Glomerular endothelial cell (primary cell): ENCODE data around the gene ASRGL1. TPM values are rescaled to one million over a fixed set of nuclear protein-coding genes. Genes with fewer than 3 reads are reported as not detected.

Experiments used
- DNase-seq: peaks from one replicate; pipeline ENCODE4 v3.0.0-alpha.2; 2011; ENCODE audit warnings: low read depth, low spot score; ENCODE audit errors: extremely low read depth
- total RNA-seq: library from RNA; depleted of rRNA; stranded (reverse); fragments of >200 nt; gene quantifications from 2 replicates; pipeline ENCODE4 v1.2.3, GENCODE V29; 2015

ASRGL1 gene
- total RNA-seq, 1 donor from 2014 or later = 41.4 TPM

DNA sequence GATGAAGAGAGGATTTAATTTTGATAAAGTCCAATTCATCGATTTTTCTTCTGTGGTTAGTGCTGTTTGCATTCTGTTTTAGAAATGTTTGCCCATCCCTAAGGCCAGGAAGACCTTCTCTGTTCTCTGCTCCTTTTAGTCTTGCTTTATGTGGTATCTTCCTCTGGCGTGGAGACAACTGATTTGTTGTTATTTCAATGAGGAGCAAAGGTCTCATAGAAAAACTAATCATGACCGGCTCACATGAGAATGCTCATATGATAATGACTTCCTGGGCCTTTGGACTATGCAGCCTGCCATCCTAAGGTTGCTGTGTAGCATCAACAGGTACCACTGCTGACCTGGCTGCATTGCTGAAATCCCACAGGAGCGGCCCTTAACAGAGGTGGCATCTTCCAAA, 101.4 kb downstream of the ASRGL1 start:
- DNase-seq = no peak

DNA sequence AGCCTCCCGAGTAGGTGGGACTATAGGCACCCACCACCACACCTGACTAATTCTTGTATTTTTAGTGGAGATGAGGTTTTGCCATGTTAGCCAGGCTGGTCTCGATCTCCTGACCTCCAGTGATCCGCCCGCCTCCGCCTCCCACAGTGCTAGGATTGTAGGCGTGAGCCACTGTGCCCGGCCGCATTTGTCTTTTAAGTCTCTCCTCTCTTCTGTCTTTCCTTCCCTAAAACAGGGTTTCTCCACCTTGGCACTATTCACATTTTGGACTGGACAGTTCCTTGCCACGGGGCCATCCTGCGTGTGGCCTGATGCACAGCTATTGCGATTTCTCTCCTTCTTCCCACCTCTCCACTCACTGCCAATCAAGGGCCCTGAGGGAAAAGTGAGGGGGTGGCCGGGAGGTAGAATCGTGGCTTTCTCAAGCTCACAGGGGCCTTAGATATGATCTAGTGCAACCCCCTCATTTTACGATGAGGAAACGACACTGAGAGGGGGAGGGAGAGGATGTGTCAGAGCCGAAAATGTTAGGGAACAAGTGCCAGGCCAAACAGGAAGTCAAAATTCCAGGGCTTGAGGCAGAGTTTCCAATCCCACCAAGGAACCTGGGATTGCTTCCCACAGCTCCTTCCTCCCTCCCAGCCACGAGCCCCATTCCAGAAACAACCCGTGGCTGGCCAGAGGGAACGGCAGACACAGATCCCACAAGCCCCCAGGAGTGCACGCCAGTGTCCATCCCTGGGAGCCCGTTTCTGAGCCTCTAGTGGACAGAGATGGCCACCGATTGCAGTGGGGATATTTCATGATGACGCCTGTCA, 102.7 kb downstream of the ASRGL1 start:
- no peak for DNase-seq

Other genes starting within 250 kb of the ASRGL1 start
- 16.9 and 26.5 TPM in 2 replicates for gene INCENP, start 213.4 kb upstream of the ASRGL1 start, total RNA-seq
- gene SCGB1D1, start 147.2 kb upstream of the ASRGL1 start, total RNA-seq = not detected in 2 replicates
- not detected in 2 replicates for gene SCGB2A1, start 128.8 kb upstream of the ASRGL1 start, total RNA-seq
- not detected in 2 replicates for gene SCGB1D2, start 95.2 kb upstream of the ASRGL1 start, total RNA-seq
- gene SCGB2A2, start 67.3 kb upstream of the ASRGL1 start, total RNA-seq = not detected in 2 replicates
- gene SCGB1D4, start 38.4 kb upstream of the ASRGL1 start, total RNA-seq = not detected in 2 replicates
- gene SCGB1A1, start 81.6 kb downstream of the ASRGL1 start, total RNA-seq = not detected in 2 replicates
- 562 and 666 TPM in 2 replicates for gene AHNAK, start 209.4 kb downstream of the ASRGL1 start, total RNA-seq
- 1,186 and 1,947 TPM in 2 replicates for gene EEF1G, start 236.4 kb downstream of the ASRGL1 start, total RNA-seq